ENCODE measurements around the gene TRIM63. TPM values are rescaled to one million over a fixed set of nuclear protein-coding genes. Genes with fewer than 3 reads are reported as not detected.
"Not testable (repeated sequence)": the region's sequence is repeated elsewhere in the genome, so short reads cannot be mapped to it uniquely, and the experiment has no call there.

TRIM63 gene
- total RNA-seq = under 1 TPM in 1 of 2 donors, not detected in 1; 0.35 TPM

- Mint-ChIP-seq H3K36me3 (ENCODE audit: insufficient read depth in 2 of 2) (no peaks in the 10 kb centered on the region), H3K4me3 (no peak within 1 kb of the TSS), H3K9me3 (no peaks in the 10 kb centered on the region), H3K27me3 (ENCODE audit: low read depth) (peaks cover 20% of the 10 kb centered on the region), H3K4me1 (ENCODE audit: low read depth) (no peaks in the 10 kb centered on the region), H3K27ac (no peak within 1 kb of the TSS)
- DNase-seq = no peak
- ATAC-seq (replicated peaks in 1 of 2) = no peak
Measured at GRCh38 chr1:26067432-26067911, at the start of gene TRIM63. Gene TRIM63, minus strand, starts transcription at chr1:26067630. Its CDS starts 136 bp downstream, at chr1:26067494.

- Mint-ChIP-seq H3K27me3 (ENCODE audit: low read depth) (no peaks in the 10 kb centered on the region), H3K36me3 (ENCODE audit: insufficient read depth in 2 of 2) (peaks cover 5 to 16% of the 10 kb centered on the region in 2 donors), H3K4me3 (peak overlapping the region in 1 of 2 donors; percentile 22), H3K27ac (no peak overlapping the region), H3K4me1 (ENCODE audit: low read depth) (peaks cover 50% of the 10 kb centered on the region), H3K9me3 (no peaks in the 10 kb centered on the region)
- DNase-seq (no peak), ATAC-seq (replicated peaks in 1 of 2) (no peak)
Measured at GRCh38 chr1:26114165-26114927, 46.9 kb upstream of the TRIM63 start.

GRCh38 chr1:26112407-26112775 lies 45.0 kb upstream of the TRIM63 start:
- H3K4me1 Mint-ChIP-seq (ENCODE audit: low read depth) = peaks cover 38% of the 10 kb centered on the region
- H3K27me3 Mint-ChIP-seq (ENCODE audit: low read depth) = no peaks in the 10 kb centered on the region
- H3K4me3 Mint-ChIP-seq = peak overlapping the region; percentile 95 to 98
- peaks cover 3 to 10% of the 10 kb centered on the region in 2 donors for H3K36me3 Mint-ChIP-seq (ENCODE audit: insufficient read depth in 2 of 2)
- no peaks in the 10 kb centered on the region for H3K9me3 Mint-ChIP-seq
- DNase-seq = no peak
- peak overlapping the region; percentile 90 for H3K27ac Mint-ChIP-seq
- no peak for ATAC-seq (replicated peaks in 1 of 2)

GRCh38 chr1:26111530-26112406 lies 44.3 kb upstream of the TRIM63 start, which contains the start of gene PDIK1L:
Gene PDIK1L, plus strand, starts transcription at chr1:26111824. Its CDS starts 2,485 bp downstream, at chr1:26114309.
- DNase-seq = peak; percentile 93 to 95
- H3K4me3 Mint-ChIP-seq = peak within 1 kb of the TSS; percentile 95 to 98
- peaks cover 37% of the 10 kb centered on the region for H3K4me1 Mint-ChIP-seq (ENCODE audit: low read depth)
- peak; percentile 85 to 87 for ATAC-seq (replicated peaks in 1 of 2)
- H3K27me3 Mint-ChIP-seq (ENCODE audit: low read depth) = no peaks in the 10 kb centered on the region
- H3K9me3 Mint-ChIP-seq = no peaks in the 10 kb centered on the region
- H3K27ac Mint-ChIP-seq = peak within 1 kb of the TSS; percentile 90
- peaks cover 3 to 7% of the 10 kb centered on the region in 2 donors for H3K36me3 Mint-ChIP-seq (ENCODE audit: insufficient read depth in 2 of 2)

GRCh38 chr1:26110731-26111529 lies 43.5 kb upstream of the TRIM63 start:
- Mint-ChIP-seq H3K4me1 (ENCODE audit: low read depth) (peaks cover 37% of the 10 kb centered on the region), H3K27ac (peak overlapping the region; percentile 83), H3K4me3 (peak overlapping the region; percentile 81 to 89), H3K9me3 (no peaks in the 10 kb centered on the region), H3K36me3 (ENCODE audit: insufficient read depth in 2 of 2) (peaks cover 3 to 7% of the 10 kb centered on the region in 2 donors), H3K27me3 (ENCODE audit: low read depth) (no peaks in the 10 kb centered on the region)
- ATAC-seq (replicated peaks in 1 of 2) = peak; percentile 70 to 71
- DNase-seq = peak; percentile 87 to 88

- Mint-ChIP-seq H3K9me3 (no peaks in the 10 kb centered on the region), H3K36me3 (ENCODE audit: insufficient read depth in 2 of 2) (peaks cover 3 to 6% of the 10 kb centered on the region in 2 donors), H3K27me3 (ENCODE audit: low read depth) (no peaks in the 10 kb centered on the region), H3K4me3 (peak overlapping the region; percentile 81 to 89), H3K27ac (peak overlapping the region; percentile 83), H3K4me1 (ENCODE audit: low read depth) (peaks cover 41% of the 10 kb centered on the region)
- ATAC-seq (replicated peaks in 1 of 2) (no peak), DNase-seq (no peak)
Measured at GRCh38 chr1:26109229-26110164, 42.1 kb upstream of the TRIM63 start.

- not testable (repeated sequence) for ATAC-seq (replicated peaks in 1 of 2); H3K4me3 Mint-ChIP-seq; H3K27me3 Mint-ChIP-seq (ENCODE audit: low read depth); DNase-seq; H3K27ac Mint-ChIP-seq; H3K36me3 Mint-ChIP-seq (ENCODE audit: insufficient read depth in 2 of 2); H3K9me3 Mint-ChIP-seq
- H3K4me1 Mint-ChIP-seq (ENCODE audit: low read depth) = peaks cover 12% of the 10 kb centered on the region
Measured at GRCh38 chr1:26105226-26105548, 37.8 kb upstream of the TRIM63 start.

- no peaks in the 10 kb centered on the region for H3K9me3 Mint-ChIP-seq
- no peak for ATAC-seq (replicated peaks in 1 of 2)
- H3K27me3 Mint-ChIP-seq (ENCODE audit: low read depth) = no peaks in the 10 kb centered on the region
- no peak for DNase-seq
- H3K36me3 Mint-ChIP-seq (ENCODE audit: insufficient read depth in 2 of 2) = no peaks in the 10 kb centered on the region
- H3K4me3 Mint-ChIP-seq = no peak overlapping the region
- H3K27ac Mint-ChIP-seq = no peak overlapping the region
- peaks cover 13% of the 10 kb centered on the region for H3K4me1 Mint-ChIP-seq (ENCODE audit: low read depth)
Measured at GRCh38 chr1:26102526-26102925, 35.1 kb upstream of the TRIM63 start.

- no peak for ATAC-seq (replicated peaks in 1 of 2)
Measured at GRCh38 chr1:26102119-26102518, 34.7 kb upstream of the TRIM63 start.

GRCh38 chr1:26100204-26100603 lies 32.8 kb upstream of the TRIM63 start:
- H3K4me1 Mint-ChIP-seq (ENCODE audit: low read depth) = peaks cover 11% of the 10 kb centered on the region
- not testable (repeated sequence) for H3K36me3 Mint-ChIP-seq (ENCODE audit: insufficient read depth in 2 of 2); H3K9me3 Mint-ChIP-seq; DNase-seq; H3K27ac Mint-ChIP-seq; H3K4me3 Mint-ChIP-seq; ATAC-seq (replicated peaks in 1 of 2); H3K27me3 Mint-ChIP-seq (ENCODE audit: low read depth)

More at GRCh38 chr1:26102119-26102518, 34.7 kb upstream of the TRIM63 start:
- H3K4me1 Mint-ChIP-seq (ENCODE audit: low read depth) = peaks cover 13% of the 10 kb centered on the region
- no peaks in the 10 kb centered on the region for H3K27me3 Mint-ChIP-seq (ENCODE audit: low read depth)
- H3K36me3 Mint-ChIP-seq (ENCODE audit: insufficient read depth in 2 of 2) = no peaks in the 10 kb centered on the region
- H3K27ac Mint-ChIP-seq = no peak overlapping the region
- no peak overlapping the region for H3K4me3 Mint-ChIP-seq
- no peak for DNase-seq
- H3K9me3 Mint-ChIP-seq = no peaks in the 10 kb centered on the region

- DNase-seq (no peak), ATAC-seq (replicated peaks in 1 of 2) (no peak)
- Mint-ChIP-seq H3K4me1 (ENCODE audit: low read depth) (peaks cover 7% of the 10 kb centered on the region), H3K4me3 (no peak overlapping the region), H3K27me3 (ENCODE audit: low read depth) (peaks cover 6% of the 10 kb centered on the region), H3K9me3 (no peaks in the 10 kb centered on the region), H3K27ac (no peak overlapping the region), H3K36me3 (ENCODE audit: insufficient read depth in 2 of 2) (no peaks in the 10 kb centered on the region)
Measured at GRCh38 chr1:26099780-26100179, 32.4 kb upstream of the TRIM63 start.

GRCh38 chr1:26098602-26099001 lies 31.2 kb upstream of the TRIM63 start:
- H3K27me3 Mint-ChIP-seq (ENCODE audit: low read depth) = peaks cover 8% of the 10 kb centered on the region
- H3K27ac Mint-ChIP-seq = no peak overlapping the region
- H3K4me3 Mint-ChIP-seq = no peak overlapping the region
- no peaks in the 10 kb centered on the region for H3K9me3 Mint-ChIP-seq
- DNase-seq = no peak
- H3K36me3 Mint-ChIP-seq (ENCODE audit: insufficient read depth in 2 of 2) = no peaks in the 10 kb centered on the region
- ATAC-seq (replicated peaks in 1 of 2) = no peak
- peaks cover 7% of the 10 kb centered on the region for H3K4me1 Mint-ChIP-seq (ENCODE audit: low read depth)

Data from activated T-cell treated with anti-CD3 and anti-CD28 coated beads, Interleukin-2, amount 50 U/mL, for 72 hours (primary cell).